Activated B cell treated with CpG ODN at 0.5 μM for 24 hours (primary cell): ENCODE results near the gene FOXO3. TPM values are rescaled to one million over a fixed set of nuclear protein-coding genes. Genes with fewer than 3 reads are reported as not detected.

Source experiments
- ATAC-seq: fragments of 200-7000 bp; cut with Tn5 transposase; one replicate; pipeline ENCODE4 v1.10.0; 2021; ENCODE audit warnings: low read depth, mild to moderate bottlenecking, moderate library complexity
- CTCF ChIA-PET: fragments of 350-600 bp; sonication (Branson Sonifier 250); formaldehyde crosslinking; loops from one replicate; lab custom pipeline; 2021; ENCODE audit warnings: antibody characterized with exemption; lab: Charles Lee
- POLR2A ChIA-PET: fragments of 350-600 bp; sonication (Branson Sonifier 250); formaldehyde crosslinking; loops from one replicate; lab custom pipeline; 2021; ENCODE audit warnings: antibody characterized with exemption; lab: Charles Lee
- DNase-seq: peaks from one replicate; pipeline ENCODE4 v3.0.0; 2022
- H3K27ac Mint-ChIP-seq: one replicate; pipeline ENCODE4 v1.8.0; 2020; ENCODE audit warnings: mixed read lengths
- H3K27me3 Mint-ChIP-seq: one replicate; pipeline ENCODE4 v1.8.0; 2021; ENCODE audit warnings: mixed read lengths
- H3K36me3 Mint-ChIP-seq: one replicate; pipeline ENCODE4 v1.8.0; 2021; ENCODE audit warnings: low read depth, mixed read lengths
- H3K4me1 Mint-ChIP-seq: one replicate; pipeline ENCODE4 v1.8.0; 2021; ENCODE audit warnings: mixed read lengths
- H3K4me3 Mint-ChIP-seq: one replicate; pipeline ENCODE4 v1.8.0; 2020; ENCODE audit warnings: mild to moderate bottlenecking, mixed read lengths
- H3K9me3 Mint-ChIP-seq: one replicate; pipeline ENCODE4 v1.8.0; 2020; ENCODE audit warnings: mixed read lengths
- intact Hi-C: fragments of 100-400 bp; cut with micrococcal nuclease; formaldehyde crosslinking; loops from one replicate; pipeline ENCODE4 v1.15.1; 2024
- total RNA-seq: library from RNA; stranded (reverse); gene quantifications from 2 replicates; pipeline ENCODE4 v1.2.3, GENCODE V29; 2022
- TF ChIP-seq, protein P1 (sequence below): fragments of 200-600 bp; IDR thresholded peaks from one replicate; pipeline ENCODE4 v1.8.0; 2022; ENCODE audit warnings: antibody characterized with exemption, mild to moderate bottlenecking

FOXO3 gene
- total RNA-seq, 1 donor from 2014 or later: 9.4 TPM

DNA sequence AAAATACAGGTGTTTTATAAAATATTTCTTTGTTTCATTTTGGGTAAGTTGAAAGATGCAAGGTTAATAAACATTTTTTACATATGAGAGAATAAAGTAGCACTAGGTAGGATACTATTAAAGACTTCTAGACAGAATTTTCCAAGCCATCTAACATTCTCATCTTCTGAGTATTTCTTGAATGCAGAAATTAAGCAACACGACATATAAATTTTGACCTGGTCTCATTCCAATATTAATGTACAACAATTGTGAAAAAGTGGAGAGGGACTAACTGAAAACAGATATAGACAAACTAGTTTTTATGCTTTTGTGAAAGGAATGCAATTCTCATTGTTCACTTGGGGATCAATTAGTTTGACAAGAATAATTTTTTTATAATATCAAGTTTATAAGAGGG, 11.5 kb upstream of the FOXO3 start:
- DNase-seq (no peak), ATAC-seq (no peak)
- Mint-ChIP-seq H3K4me3 (no peak overlapping the region), H3K36me3 (no peaks in the 10 kb centered on the region), H3K27me3 (peaks cover 4% of the 10 kb centered on the region), H3K4me1 (peaks cover 10% of the 10 kb centered on the region), H3K9me3 (no peaks in the 10 kb centered on the region), H3K27ac (no peak overlapping the region)
- intact Hi-C loops: no loop called here
- POLR2A ChIA-PET: no interaction called here
- TF ChIP-seq, protein P1, sequence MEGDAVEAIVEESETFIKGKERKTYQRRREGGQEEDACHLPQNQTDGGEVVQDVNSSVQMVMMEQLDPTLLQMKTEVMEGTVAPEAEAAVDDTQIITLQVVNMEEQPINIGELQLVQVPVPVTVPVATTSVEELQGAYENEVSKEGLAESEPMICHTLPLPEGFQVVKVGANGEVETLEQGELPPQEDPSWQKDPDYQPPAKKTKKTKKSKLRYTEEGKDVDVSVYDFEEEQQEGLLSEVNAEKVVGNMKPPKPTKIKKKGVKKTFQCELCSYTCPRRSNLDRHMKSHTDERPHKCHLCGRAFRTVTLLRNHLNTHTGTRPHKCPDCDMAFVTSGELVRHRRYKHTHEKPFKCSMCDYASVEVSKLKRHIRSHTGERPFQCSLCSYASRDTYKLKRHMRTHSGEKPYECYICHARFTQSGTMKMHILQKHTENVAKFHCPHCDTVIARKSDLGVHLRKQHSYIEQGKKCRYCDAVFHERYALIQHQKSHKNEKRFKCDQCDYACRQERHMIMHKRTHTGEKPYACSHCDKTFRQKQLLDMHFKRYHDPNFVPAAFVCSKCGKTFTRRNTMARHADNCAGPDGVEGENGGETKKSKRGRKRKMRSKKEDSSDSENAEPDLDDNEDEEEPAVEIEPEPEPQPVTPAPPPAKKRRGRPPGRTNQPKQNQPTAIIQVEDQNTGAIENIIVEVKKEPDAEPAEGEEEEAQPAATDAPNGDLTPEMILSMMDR: no peak
- CTCF ChIA-PET: no interaction called here

DNA sequence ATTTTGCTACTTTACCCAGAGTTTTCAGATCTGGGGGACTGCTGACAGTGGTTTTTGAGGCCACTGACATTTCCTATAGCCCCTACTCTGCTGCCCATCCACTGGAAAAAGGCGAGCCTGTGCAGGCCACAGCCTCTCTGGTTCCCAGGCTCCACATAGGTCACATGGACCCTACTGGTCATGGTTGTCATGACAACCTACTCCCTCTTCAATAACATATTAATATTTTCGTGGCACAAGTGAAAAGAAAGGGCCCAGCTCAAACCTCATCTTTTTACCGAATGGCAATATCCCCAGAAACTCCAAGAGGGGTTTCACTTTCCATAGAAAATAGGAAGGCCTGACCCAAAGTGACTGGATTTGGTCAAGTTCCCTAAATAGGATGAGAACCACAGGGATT, 11.0 kb upstream of the FOXO3 start:
- no peak for DNase-seq
- H3K27ac Mint-ChIP-seq: no peak overlapping the region
- POLR2A ChIA-PET: no interaction called here

DNA sequence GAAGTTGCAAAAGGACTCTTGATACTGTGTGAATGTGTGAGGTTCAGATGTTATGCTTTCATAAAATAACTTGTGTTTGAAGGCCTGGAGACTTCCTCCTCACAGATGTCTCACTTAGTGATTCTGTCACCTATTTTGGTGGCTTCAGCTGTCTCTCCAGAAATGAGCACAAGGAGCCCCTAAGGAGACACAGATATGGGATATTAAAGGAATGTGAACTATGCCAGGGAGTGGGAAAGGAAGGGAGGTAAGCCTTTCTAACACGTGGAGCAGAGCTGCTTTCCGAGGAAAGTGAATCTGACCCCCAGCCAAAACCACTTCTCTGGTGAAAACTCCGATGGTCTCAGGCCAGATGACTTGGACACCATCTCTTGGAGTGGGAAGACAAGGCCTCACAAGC, 10.5 kb upstream of the FOXO3 start:
- Mint-ChIP-seq H3K9me3 (no peaks in the 10 kb centered on the region), H3K4me3 (no peak overlapping the region), H3K4me1 (peaks cover 10% of the 10 kb centered on the region), H3K36me3 (no peaks in the 10 kb centered on the region), H3K27ac (no peak overlapping the region), H3K27me3 (peaks cover 6% of the 10 kb centered on the region)
- ChIA-PET CTCF (interaction anchor here (2.5 kb wide), 1 partner anchor 8 kb away, joined by 7 read pairs; no protein-coding TSS in a partner anchor), POLR2A (no interaction called here)
- TF ChIP-seq, protein P1: no peak
- intact Hi-C loops: loop anchor here (10.0 kb wide), 1 partner anchor 935 kb away; the partner anchor contains the start of gene ZBTB24
- DNase-seq: no peak
- no peak for ATAC-seq

More for the DNA sequence above, 11.0 kb upstream of the FOXO3 start:
- CTCF ChIA-PET: no interaction called here
- ATAC-seq: no peak
- Mint-ChIP-seq H3K9me3 (no peaks in the 10 kb centered on the region), H3K4me3 (no peak overlapping the region), H3K4me1 (peaks cover 10% of the 10 kb centered on the region), H3K36me3 (no peaks in the 10 kb centered on the region), H3K27me3 (peaks cover 4% of the 10 kb centered on the region)
- TF ChIP-seq, protein P1: no peak
- intact Hi-C loops: loop anchor here (10.0 kb wide), 1 partner anchor 935 kb away; the partner anchor contains the start of gene ZBTB24

DNA sequence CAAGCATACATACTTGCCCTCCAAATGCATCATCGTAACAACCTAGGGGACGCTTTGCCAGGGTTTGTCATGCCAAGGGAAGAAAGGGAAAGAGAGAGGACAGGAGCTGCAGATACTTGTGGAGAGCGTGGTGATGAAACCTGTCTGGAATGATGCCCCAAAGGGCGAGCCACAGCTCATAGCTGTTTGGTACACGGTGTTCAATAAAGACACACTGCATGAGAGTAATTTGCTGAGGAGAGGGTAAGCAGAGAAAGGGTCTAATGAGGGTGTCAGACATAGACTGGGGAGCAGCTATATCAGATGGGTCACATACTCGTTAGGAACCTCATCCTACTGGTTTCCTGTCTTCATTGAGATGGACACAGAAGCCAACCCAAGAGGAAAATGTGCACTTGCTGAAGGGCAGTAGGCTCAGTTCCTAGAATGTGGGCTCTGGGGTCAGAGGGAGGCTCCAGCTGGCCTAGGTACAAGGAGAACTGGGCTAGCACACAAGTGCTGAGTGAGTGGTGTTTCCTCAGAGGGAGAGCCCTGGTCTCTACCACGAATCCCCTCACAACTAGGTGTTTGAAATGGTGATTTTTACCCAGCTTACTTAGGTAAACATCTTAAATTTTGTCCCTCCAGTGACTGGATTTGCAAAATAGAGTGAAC, 5.2 kb upstream of the FOXO3 start:
- TF ChIP-seq, protein P1: no peak
- ChIA-PET POLR2A (interaction anchor here (0.7 kb wide), 1 partner anchor 456 kb away, joined by 3 read pairs; no protein-coding TSS in a partner anchor), CTCF (no interaction called here)
- Mint-ChIP-seq H3K4me3 (no peak overlapping the region), H3K36me3 (peaks cover 5% of the 10 kb centered on the region), H3K27ac (no peak overlapping the region), H3K9me3 (no peaks in the 10 kb centered on the region), H3K4me1 (peaks cover 8% of the 10 kb centered on the region), H3K27me3 (peaks cover 8% of the 10 kb centered on the region)
- DNase-seq (no peak), ATAC-seq (no peak)
- intact Hi-C loops: loop anchor here (5.0 to 10.0 kb wide), 5 partner anchors 242 to 1137 kb away; partner anchors contain the start of genes AK9, FIG4 and ZBTB24

DNA sequence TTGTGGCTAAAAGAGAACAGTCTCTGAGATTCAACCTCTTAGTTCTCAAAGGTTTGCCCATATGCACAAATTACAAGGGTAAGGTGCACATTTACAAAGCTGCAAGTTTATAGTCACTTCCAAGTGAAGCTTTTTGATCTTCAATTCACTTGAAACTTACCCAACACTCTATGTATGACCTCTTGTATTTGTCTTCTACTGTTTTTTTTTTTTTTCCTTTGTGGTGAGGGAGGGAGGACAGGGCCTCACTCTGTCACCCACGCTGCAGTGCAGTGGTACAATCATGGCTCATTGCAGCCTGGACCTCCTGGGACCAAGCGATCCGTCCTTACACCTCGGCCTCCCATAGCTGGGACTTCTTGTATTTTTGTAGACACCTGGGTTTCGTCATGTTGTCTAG, 4.5 kb upstream of the FOXO3 start:
- intact Hi-C loops: loop anchor here (5.0 to 10.0 kb wide), 5 partner anchors 241 to 1136 kb away; partner anchors contain the start of genes AK9, FIG4 and ZBTB24
- H3K9me3 Mint-ChIP-seq: no peaks in the 10 kb centered on the region
- peaks cover 5% of the 10 kb centered on the region for H3K36me3 Mint-ChIP-seq
- H3K27ac Mint-ChIP-seq: no peak overlapping the region
- CTCF ChIA-PET: interaction anchor here (3.0 kb wide), 1 partner anchor 15 kb away, joined by 10 read pairs; no protein-coding TSS in a partner anchor
- DNase-seq (no peak), ATAC-seq (no peak)
- peaks cover 8% of the 10 kb centered on the region for H3K4me1 Mint-ChIP-seq
- H3K27me3 Mint-ChIP-seq: peaks cover 8% of the 10 kb centered on the region
- POLR2A ChIA-PET: interaction anchor here (0.7 kb wide), 1 partner anchor 455 kb away, joined by 3 read pairs; no protein-coding TSS in a partner anchor
- TF ChIP-seq, protein P1: no peak
- H3K4me3 Mint-ChIP-seq: peak overlapping the region; percentile 56
